ENCODE results near the gene SLC7A11.

SLC7A11 gene

DNA sequence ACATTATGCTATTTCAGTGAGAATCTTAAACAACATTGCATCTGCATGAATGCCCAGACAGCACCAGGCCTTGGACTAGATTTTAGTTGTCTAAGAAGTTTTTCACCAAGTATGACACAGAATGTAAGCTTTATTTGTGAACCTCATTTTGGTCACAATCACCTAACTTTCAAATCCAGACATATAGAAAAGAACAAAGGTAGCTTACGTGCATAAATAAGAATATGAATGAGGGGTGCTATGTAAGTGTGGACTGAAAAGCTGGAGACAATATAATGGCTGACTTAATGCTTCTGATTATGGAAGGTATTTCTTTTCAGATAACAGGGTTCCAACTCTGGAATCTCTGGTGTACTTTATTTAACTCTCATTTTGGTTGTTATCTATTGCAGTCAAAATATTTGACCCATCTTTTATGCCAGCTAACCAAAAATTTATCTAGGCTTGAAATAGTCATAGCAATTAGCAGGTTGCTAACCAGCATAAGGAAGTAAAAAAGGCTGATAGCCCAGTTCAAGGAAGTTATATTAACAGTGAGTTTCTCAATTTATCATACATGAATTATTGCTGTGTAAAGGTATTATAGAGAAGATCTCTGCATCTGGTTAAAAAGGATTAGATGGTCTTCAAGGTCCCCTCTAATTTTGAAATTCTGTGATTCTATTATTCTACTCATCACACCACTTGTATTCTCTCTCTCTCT is 36.5 kb downstream of the SLC7A11 start:
- DNase-seq (ENCODE audit: low read depth) = no peak

DNA sequence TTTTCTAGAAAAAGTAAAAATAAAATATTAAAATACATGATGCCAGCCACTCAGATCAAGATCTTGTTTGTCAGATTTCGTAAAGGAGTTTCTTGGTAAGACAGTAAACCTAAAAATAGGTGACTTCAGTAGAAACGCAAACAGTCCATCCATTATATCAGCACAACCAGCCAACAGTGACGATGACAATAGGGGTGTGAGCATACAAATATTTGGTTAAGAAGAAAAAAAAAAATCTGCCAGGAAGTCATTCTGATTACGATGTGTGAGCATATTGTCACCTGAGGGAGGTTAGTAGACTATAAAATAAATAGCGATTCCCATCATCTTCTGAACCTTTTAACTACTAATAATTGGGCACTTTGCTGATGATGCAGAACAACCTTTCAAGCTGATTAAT is 37.6 kb downstream of the SLC7A11 start:
- no peak for DNase-seq (ENCODE audit: low read depth)

DNA sequence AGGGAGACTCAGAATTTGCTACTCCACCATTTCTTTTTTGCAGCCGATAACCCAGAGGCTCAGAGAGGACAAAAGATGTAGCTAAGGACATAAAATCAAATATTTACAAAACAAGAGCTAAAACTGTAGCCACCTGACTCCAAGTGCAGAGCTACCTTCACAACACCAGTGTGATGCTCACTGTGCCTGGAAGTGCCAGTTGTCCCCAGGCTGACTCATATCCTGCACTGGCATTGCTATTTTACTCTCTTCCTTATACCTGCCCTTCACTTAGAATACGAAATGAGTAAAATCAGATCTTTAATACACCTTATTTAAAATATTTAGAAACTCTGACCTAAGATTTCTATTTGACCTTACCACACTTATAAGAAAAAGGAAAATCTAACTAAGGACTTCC is 39.5 kb downstream of the SLC7A11 start:
- no peak for DNase-seq (ENCODE audit: low read depth)

DNA sequence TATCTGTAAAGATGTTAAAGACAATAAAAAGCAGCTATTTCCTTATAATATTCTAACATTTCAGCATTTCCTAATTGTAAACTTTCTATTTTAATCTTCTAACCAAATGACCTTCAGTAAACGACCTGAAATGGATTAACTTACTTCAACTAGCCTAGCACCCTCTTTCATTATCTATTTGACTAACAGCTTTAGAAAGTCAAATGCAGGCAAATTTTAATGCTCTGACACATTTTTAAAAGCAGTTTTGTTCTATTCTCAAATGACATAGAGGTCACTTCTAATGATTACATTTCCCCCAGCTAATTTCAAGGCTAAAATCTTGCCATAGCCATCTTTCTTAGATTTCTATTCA is 41.9 kb downstream of the SLC7A11 start:
- no peak for DNase-seq (ENCODE audit: low read depth)

DNA sequence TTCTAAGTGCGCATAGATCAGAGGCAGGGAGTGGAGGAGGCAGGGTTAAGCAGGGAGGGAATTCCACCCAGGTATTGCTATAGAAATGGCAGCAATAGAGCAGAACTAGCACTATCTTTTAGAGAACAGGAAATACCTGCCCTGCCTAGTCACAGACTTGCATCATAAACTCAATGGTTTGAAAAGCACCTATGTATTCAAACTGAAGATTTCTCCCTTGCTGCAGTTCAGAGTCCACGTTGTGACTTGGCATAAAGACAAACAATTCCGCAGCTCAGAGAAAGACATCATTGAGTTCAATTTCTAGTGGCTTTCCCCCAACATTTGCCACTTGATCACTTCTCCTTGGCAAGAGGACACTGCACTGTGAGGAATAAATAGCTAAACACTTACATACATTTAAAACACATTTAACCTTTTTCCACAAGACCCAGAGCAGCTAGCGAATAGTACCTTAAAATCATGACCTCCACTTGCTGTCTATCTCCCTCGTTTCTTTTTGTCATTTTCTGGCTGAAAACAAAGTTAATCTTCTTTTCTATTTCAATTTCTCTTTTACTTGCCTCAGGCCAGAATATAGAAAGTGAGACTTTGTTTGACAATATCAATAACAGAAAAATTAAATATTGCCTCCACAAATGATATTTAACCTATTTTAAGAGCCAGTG is 42.4 kb downstream of the SLC7A11 start:
- DNase-seq (ENCODE audit: low read depth) = no peak

DNA sequence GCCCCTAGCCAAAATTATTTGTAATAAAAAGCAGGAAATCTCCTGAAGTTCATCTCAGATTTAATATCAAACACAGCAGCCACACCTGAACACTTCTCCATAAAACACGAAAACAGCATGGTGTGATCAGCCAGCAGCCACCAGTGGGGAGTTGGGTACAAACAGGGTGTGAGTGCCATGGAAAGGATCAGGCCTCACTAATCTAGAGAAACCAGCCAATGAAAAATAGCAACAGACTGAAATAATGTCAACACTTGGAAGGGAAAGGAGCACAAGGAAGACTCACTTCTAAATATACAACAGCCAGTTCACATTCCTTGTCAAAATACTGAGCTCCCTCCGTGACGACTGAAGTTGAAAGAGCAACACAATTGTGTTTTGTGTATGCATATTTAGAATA is 46.0 kb downstream of the SLC7A11 start:
- DNase-seq (ENCODE audit: low read depth) = no peak

DNA sequence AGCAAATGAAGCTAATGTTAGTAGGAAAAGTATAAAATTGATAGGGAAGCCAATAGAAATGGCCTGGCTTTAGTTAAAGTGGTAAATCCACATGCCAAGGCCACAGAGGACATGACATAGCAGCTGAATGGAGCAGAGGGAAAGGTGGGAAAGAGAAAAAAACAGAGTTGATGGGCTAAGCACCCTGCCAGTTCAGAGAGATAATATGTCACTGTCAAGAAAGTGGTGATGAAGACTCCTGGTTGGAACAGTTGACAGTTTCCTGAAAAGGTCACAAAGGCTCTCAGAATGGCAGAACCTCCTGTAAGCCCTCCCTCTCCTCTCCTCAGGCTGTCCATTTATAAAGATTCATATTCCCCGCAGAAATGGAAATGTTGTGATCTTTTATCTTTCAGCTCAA is 48.2 kb downstream of the SLC7A11 start:
- DNase-seq (ENCODE audit: low read depth) = no peak

DNA sequence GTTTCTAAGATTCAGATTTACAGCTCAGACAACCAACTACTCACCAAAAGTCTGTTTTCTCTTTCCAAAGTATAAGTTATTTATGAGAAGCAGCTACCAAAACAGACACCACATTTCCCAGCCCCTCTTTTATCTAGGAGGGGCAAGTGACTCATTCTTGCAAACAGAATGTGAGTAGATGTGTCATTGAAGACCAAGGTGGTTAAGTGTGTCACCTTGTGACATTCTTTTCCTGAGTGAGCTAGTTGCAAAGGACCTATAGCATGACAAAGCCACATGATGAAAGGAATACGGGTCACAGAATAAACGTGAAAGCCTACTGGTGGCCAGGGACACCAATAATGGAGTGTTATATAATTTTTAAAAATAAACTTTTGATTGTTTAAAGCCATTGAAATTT is 50.0 kb downstream of the SLC7A11 start:
- DNase-seq (ENCODE audit: low read depth) = no peak

DNA sequence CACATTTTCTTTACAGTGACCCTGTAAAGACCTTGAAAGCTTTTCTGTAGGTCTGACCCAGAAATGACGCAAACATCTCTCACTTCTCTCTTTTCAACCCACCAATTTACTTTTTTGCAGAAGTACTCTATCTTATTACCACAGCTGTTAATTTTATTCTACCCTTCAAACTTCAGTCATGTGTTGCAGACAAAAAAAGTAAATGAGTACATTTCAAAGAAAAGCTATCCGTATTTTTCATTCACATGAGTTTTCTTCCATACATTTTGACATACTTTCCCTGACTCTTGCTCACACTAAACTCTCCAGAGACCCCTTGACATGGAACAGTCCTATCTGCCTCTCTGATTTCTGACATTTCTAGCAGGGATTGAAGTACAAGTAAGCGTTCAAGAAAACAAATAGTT is 51.7 kb downstream of the SLC7A11 start:
- no peak for DNase-seq (ENCODE audit: low read depth)

DNA sequence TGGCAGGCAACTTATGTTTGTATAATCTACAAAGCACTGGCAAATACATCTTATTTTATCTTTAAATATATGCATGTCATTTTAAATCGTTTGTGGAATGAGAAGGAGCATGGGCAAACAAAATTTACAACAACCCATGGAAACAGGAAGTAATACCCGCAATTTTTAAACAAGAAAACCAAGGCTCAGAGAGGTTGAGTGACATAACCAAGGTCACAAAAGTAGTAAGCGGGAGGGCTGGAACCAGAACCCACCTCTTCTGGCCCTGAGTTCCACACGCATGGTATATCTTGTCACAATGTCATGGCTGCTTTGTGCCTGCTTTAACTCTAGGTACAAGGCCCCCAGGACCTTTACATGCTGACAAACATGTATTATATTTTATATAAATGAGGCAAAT is 52.9 kb downstream of the SLC7A11 start:
- DNase-seq (ENCODE audit: low read depth) = no peak

DNA sequence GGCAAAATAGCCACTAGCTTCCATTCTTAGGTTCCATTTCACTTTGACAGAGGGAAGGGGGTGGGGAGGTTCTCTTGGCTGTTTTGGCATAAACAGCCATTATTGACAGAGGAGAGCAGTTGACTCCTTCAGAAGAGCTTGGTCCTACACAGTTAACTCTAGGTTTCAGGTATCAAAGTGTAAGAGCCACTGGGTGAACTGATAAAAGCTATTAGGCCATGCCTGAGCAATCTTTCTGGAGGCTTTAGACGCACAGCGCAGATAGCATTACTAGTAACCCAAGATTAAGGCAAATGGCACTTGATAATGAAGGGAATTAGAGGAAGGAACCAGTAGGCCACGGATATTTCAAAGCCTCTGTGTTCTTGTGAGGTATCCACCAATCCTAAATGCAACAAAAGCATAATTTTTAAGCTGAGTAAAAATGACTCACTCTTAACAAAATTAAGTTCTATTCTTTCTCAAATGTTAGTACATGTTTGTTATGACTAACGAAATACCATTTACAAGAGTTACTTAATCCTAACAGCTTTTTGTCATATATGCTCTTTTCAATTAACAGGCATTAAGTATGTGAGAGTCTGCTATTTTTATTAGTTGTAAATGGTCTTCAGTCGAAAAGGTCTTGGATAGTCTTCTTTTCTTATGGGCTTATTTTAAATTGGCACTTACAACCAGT is 53.6 kb downstream of the SLC7A11 start:
- no peak for DNase-seq (ENCODE audit: low read depth)

DNA sequence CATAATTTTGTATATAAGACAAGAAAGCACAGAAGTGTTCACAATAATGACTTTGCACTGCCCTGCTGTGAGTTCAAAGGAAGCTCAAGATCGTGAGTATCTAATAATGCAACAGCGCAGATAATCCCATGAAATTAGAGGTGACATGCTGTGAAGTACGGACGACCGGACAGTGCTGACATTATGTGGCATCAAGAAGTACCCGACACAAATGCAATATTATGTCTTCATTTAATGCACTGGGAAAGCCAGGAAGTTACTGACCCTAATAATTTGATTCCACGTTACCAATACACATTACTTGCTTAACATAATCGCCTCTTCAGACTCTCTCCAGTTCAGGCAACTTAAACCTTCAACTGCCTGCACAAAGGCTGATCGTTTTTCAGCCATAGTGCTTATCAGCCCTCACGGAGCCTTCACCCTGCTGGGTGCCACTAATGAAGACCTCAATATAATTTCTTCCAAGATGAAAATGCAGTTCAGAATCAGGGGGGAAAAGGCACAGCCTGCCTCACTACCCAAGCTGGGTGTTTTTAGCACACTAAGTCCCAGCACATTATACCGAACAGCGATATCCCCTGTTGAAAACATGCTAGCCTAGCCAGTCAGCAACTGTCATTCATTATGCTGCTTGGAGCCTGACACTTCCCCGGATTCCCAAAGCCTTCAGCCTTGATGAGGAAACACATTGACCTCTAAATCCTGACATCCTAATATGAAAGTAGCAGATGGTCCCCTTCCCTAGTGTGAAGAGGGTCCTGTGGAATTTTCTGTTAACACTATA is 56.1 kb downstream of the SLC7A11 start:
- DNase-seq (ENCODE audit: low read depth) = no peak

DNA sequence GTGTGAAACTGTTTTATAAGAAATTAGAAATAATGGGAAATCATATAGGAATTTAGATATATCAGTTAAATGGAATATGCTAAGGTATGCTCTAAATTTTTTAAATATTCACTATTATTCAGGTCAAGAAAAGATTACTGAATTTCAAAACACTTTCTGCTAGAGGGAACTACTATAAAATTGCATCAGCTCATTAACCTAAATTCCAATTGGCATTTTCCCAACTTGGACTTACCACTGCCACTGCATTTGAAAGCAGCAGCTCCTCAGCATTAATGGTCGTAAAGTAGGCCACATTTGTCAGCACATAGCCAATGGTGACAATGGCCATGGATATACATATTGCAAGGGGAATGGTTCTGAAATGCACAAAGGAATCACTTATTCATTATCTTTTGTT is 57.3 kb downstream of the SLC7A11 start:
- no peak for DNase-seq (ENCODE audit: low read depth)

DNA sequence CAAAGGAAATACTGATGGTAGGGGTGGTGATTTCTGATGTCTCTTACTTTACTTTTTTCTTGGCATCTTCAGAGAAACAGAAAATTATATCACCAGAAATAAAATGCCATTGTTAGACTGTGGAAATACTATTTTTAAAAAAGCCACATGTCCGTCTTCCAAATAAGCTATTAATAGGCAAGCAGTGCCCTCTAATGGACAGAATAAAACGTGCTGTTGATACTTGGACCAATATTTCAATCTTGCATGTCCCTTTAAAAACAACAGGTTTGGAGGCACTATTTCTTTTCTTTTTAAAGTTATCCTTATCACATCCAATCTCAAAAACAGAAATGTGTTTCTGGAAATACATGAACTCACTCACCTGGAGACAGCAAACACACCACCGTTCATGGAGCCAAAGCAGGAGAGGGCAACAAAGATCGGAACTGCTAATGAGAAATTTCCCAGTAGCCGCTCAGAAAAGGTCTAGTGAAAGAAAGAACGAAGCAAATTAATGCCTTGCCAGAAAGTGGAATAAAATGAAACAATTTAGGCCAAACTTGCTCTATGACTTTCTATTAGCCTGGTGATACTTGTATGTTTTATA is 59.2 kb downstream of the SLC7A11 start:
- no peak for DNase-seq (ENCODE audit: low read depth)

DNA sequence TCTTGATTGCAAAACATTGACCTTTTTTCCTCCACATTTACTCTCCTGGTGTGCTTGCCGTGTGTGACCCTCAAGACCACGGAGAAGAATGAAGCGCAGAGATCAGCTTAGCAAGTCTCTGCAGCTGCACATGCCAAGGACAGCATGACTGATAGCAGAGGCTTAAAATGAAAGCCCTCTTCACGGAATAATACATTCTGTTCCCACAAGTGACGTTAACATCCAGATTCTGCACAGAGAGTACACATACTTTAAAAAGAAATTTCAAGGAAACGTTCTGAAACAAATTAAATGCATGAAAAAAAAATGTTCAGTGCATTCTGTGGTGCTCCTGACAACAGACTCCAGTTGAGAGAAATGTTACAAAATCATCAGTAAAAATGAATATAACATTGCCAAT is 60.9 kb downstream of the SLC7A11 start:
- DNase-seq (ENCODE audit: low read depth) = no peak

DNA sequence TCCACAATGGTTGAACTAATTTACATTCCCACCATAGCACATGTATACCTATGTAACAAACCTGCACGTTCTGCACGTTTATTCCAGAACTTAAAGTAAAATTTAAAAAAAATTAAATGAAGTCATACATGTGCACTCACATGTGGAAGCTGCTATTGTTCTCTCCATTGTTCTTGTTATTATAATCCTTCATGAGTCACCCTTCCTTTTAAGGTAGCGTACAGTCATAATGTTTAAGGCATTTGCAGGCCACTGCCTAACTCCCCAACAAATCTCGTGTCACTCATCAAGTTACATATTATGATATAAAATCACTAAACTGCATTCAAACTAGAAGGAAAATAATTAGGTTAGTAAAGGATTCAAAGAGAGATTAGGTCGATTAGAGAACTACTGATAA is 63.6 kb downstream of the SLC7A11 start:
- DNase-seq (ENCODE audit: low read depth) = no peak

DNA sequence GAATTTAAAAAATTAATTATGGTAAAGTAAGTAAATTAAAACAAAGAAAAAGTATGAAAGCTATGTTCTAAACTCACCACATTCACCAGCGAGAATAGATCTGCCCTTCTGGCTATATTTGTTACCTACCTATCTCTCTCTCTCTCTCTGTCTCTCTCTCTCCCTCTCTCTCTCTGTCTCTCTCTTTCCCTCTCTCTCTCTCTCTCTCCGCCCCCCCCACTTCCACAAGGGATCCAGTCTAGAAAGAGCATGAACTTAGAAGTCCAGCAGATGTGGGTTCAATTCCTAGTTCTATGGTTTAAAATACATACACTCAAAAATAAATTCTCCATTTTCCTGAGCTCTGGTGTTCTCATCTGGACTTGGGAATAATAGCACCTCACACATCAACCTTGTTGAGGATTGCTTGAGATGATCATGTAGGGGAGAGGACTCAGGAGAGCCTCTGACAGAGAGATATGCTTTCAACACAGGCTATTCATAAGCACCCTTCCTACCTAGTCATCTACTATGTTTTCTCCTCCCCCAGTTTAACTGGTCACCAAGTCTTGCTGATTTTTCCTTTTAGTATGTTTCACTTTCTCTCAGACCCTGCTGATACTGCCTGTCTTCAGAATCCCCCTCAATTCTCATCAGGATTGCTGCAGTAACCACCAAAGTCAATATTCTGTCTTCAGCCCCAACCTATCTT is 64.7 kb downstream of the SLC7A11 start:
- DNase-seq (ENCODE audit: low read depth) = no peak

DNA sequence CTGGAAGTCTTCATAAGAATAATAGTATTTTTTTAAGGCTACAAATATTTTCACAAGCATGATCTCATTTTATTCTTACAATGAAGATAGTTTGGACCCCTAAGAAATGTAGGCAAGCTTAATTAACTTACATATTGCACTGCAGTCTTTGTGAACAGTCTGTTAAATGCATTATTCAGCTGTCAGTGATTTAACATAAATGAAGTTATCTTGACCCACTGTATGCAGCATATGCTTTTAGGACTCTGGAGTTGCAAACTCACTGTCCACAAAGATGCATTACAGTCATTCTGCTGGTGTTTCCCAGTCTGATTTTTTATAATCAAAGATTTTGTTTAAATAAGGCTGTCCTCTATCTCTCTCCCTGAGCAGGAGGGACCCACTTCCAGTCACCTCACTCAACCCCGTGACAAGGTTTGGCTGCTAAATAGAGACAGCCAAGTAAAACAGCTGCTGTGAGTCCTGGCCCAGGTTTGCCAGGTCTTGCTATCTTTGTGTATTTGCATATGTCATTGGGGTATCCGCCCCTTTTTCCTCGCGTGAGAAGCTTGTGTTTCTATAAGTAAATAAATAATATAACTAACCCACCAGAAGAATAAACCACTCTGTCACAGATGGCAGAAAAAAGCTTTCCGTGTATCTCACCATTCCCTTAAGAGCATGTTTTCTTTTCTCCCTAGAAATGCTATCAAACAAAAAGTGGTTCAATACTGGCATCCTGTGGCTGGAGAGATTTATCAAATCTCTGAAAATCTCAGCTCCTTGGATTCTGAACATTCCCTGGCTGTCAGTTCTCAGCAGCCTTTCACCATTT is 67.0 kb downstream of the SLC7A11 start:
- no peak for DNase-seq (ENCODE audit: low read depth)

DNA sequence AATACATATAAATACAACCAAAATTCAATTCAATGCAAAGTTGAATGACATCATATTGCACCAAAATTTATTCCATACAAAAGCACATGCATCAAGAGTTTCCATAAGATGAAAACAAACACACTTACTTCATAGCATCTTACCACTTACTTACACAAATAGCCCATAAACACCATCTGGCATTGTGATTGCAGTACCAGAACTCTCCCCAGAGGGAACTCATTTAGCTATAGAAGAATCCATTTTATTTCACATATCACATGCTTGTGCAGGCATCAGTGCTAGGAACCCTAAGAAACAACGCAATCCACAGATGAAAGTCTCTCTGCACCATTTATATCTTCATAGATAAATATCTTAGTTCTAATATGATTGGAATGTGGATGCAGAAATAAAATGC is 77.9 kb downstream of the SLC7A11 start:
- no peak for DNase-seq (ENCODE audit: low read depth)

DNA sequence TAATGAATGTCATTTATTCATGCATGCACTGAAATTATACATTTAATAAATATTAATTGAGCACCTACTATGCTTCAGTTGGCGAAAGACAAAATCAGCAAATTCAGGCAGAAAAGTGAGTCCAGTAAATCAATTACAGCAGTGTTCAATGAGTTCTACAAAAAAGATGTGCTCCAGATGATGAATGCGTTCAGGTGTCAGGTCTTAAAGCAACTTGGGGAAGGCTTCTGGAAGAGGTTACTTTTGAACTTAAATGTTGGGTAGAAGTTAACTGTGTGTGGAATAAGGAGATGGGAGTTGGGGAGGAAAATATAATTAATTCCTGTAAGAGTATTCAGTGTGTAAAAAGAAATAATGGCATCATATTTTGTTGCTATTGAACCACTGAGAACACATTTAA is 79.0 kb downstream of the SLC7A11 start:
- DNase-seq (ENCODE audit: low read depth) = no peak

DNA sequence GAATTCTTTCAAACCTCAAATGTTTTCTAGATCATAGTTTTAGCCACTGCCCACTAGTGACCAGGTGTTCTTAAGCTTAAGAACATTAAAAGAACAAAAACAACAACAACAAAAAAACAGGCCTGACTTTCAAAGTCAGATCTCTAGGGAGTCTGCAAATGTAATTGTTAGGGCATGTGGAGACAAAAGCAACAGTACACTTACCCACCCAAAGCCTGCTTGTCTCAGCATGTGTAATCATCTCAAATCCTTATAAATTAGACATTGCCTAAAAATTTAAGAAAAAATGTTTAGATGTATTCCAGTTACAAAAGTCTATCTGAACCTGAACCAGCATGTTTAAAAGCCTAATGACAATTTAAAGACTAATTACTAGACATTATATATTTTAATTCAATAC is 79.9 kb downstream of the SLC7A11 start:
- no peak for DNase-seq (ENCODE audit: low read depth)
